Heart left ventricle (tissue), 16 donors: ENCODE data around the gene LYRM7. TPM values are rescaled to one million over a fixed set of nuclear protein-coding genes. Genes with fewer than 3 reads are reported as not detected.

Experiments used
- ATAC-seq, 4 donors: fragments of 200-7000 bp; cut with Tn5 transposase; one replicate each; pipeline ENCODE4 v1.9.1; 2020 to 2022; ENCODE audit warnings: moderate library complexity in 4 of 4, mild to moderate bottlenecking in 3 of 4, moderate number of reproducible peaks in 1 of 4
- DNase-seq, 5 donors: peaks; one replicate each; pipeline ENCODE4 v3.0.0-alpha.2; 2020
- H3K27ac ChIP-seq, 12 donors: fragments of 200-600 bp; sonication (generic) in 4 of 12; one replicate each; pipeline versions ENCODE4 v1.5.0 to v1.8.0; 2016 to 2022; ENCODE audit warnings: mild to moderate bottlenecking in 2 of 12
- H3K27me3 ChIP-seq, 9 donors: fragments of 200-600 bp; sonication (generic) in 2 of 9; one replicate each; pipeline versions ENCODE4 v1.5.1 to v1.8.0; 2016 to 2022; ENCODE audit warnings: mild to moderate bottlenecking in 3 of 9
- H3K36me3 ChIP-seq, 9 donors: fragments of 200-600 bp; sonication (generic) in 2 of 9; one replicate each; pipeline versions ENCODE4 v1.5.0 to v1.8.0; 2018 to 2022; ENCODE audit warnings: mild to moderate bottlenecking in 2 of 9
- H3K4me1 ChIP-seq, 12 donors: fragments of 200-600 bp; sonication (generic) in 4 of 12; one replicate each; pipeline versions ENCODE4 v1.5.0 to v1.8.0; 2016 to 2022; ENCODE audit warnings: mild to moderate bottlenecking in 3 of 12
- H3K4me3 ChIP-seq, 12 donors: fragments of 200-600 bp; sonication (generic) in 4 of 12; one replicate each; pipeline versions ENCODE4 v1.5.0 to v1.8.0; 2017 to 2022; ENCODE audit warnings: mild to moderate bottlenecking in 9 of 12, moderate library complexity in 4 of 12
- H3K9me3 ChIP-seq, 12 donors: fragments of 200-600 bp; sonication (generic) in 4 of 12; one replicate each; pipeline versions ENCODE4 v1.5.0 to v1.8.0; 2016 to 2022; ENCODE audit warnings: mild to moderate bottlenecking in 1 of 12
- CTCF ChIP-seq, 12 donors: fragments of 200-600 bp; sonication (generic) in 4 of 12; IDR thresholded peaks; one replicate each; pipeline versions ENCODE4 v1.5.0 to v1.8.0; 2018 to 2022; ENCODE audit warnings: antibody characterized with exemption in 12 of 12, mild to moderate bottlenecking in 5 of 12
- POLR2A ChIP-seq, 2 donors: fragments of 450-650 bp; IDR thresholded peaks; one replicate each; pipeline ENCODE4 v1.6.1; 2017; ENCODE audit warnings: antibody characterized with exemption in 2 of 2, mild to moderate bottlenecking in 2 of 2, moderate library complexity in 2 of 2
- whole genome bisulfite sequencing, 4 donors: extraction: QIAGEN DNeasy Blood & Tissue Kit in 2 of 4; methylation state at CpG; one replicate each; pipeline versions ENCODE4 v1.1.5 to v1.1.7; 2013 to 2018; 5-methylcytosine and 5-hydroxymethylcytosine counted together
- intact Hi-C, 10 donors: fragments of 100-400 bp; cut with DNase I; formaldehyde crosslinking; loops; one replicate each; pipeline versions ENCODE4 v1.11.1 to v1.14.2; 2022
- polyA plus RNA-seq, 2 donors: library from polyadenylated mRNA; stranded (reverse); fragments of 200-250 nt; gene quantifications; one replicate each; pipeline ENCODE4 v1.2.3, GENCODE V29; 2013
- total RNA-seq, 9 donors: library from RNA; depleted of rRNA in 2 of 9; stranded (reverse); fragments of >200 nt in 2 of 9; fragmentation: NEBNext Ultra II Directional in 3 of 9; extraction: Animal tissue kit (Norgen Biotek cat#: 25700) in 3 of 9; gene quantifications; one replicate each; pipeline versions ENCODE4 v1.1.0 to v1.2.4, GENCODE V29; 2016 to 2023
- donor health status: ischemic (EF 13 %, LVEDD 7.1; RV severe dilation, severe dysfunction).
- donor health status: healthy with polysubstance abuse.
- donor health status: DM: no; HTN: yes; CAD: no.
- donor health status: DM: no; HTN: no; CAD: no.
- donor health status: ischemic (EF 25% LVEDD 6.9; RV normal size, moderate dysfunction).
- donor health status: ischemic (EF 25% LVEDD 5.7; RV mildly dilated, moderate dysfunction).
- donor health status: healthy.
- donor health status: DM: yes; HTN: yes; CAD: no.
- donor health status: ischemic (EF 35%, LVEDD 5.7; RV mildly dilated, moderate dysfunction).
- donor health status: nonischemic (EF 11% LVEDD 7.7; RV severe dilation, severe dysfunction).
- donor health status: DM: yes; HTN: yes; CAD: no.
- donor health status: PGD.
- donor health status: ischemic (EF 29% LVEDD 5.4; RV normal size, mild dysfunction).
- donor health status: nonischemic (EF 23%, LVEDD 6.1; RV moderate dilation, normal function).

Gene LYRM7
- total and polyA plus RNA-seq, 11 donors, result 11.8 to 27.1 (median 20.0) TPM

- Histone ChIP-seq H3K36me3 (peaks cover 0 to 11% (median 0%) of the 10 kb centered on the region in 9 donors), H3K27me3 (no peaks in the 10 kb centered on the region), H3K27ac (no peak overlapping the region), H3K4me1 (peaks cover 0 to 19% (median 0%) of the 10 kb centered on the region in 12 donors), H3K4me3 (no peak overlapping the region), H3K9me3 (no peaks in the 10 kb centered on the region)
- ATAC-seq (no peak), DNase-seq (no peak)
- intact Hi-C loops, result no loop called here
- no peak for TF ChIP-seq CTCF (IDR thresholded peaks at IDR 0.05)
- no peak for TF ChIP-seq POLR2A (IDR thresholded peaks at IDR 0.05)
- WGBS, 4 donors, result 55 to 72% (median 57%) methylated on average over 1 of the region's 1 CpG
Measured at GRCh38 chr5:131206772-131207171, 36.0 kb downstream of the LYRM7 start.

GRCh38 chr5:131209175-131209505, 38.4 kb downstream of the LYRM7 start:
- TF ChIP-seq CTCF (IDR thresholded peaks at IDR 0.05), result no peak
- TF ChIP-seq POLR2A (IDR thresholded peaks at IDR 0.05), result no peak
- intact Hi-C loops, result no loop called here
- ATAC-seq (no peak), DNase-seq (no peak)
- WGBS, 4 donors, result 67 to 88% (median 76%) methylated on average over 1 of the region's 1 CpG
- peak overlapping the region in 1 of 12 donors; percentile 77 for H3K27ac ChIP-seq
- no peaks in the 10 kb centered on the region for H3K27me3 ChIP-seq
- H3K9me3 ChIP-seq, result no peaks in the 10 kb centered on the region
- H3K36me3 ChIP-seq, result no peaks in the 10 kb centered on the region
- H3K4me3 ChIP-seq, result no peak overlapping the region
- H3K4me1 ChIP-seq, result peaks cover 0 to 23% (median 0%) of the 10 kb centered on the region in 12 donors

- DNase-seq (no peak), ATAC-seq (peak in 2 of 4 donors; percentile 42 to 63)
- intact Hi-C loops, result no loop called here
- no peaks in the 10 kb centered on the region for H3K36me3 ChIP-seq
- peaks cover 0 to 23% (median 0%) of the 10 kb centered on the region in 12 donors for H3K4me1 ChIP-seq
- H3K27ac ChIP-seq, result peak overlapping the region in 1 of 12 donors; percentile 77
- no peaks in the 10 kb centered on the region for H3K27me3 ChIP-seq
- H3K9me3 ChIP-seq, result no peaks in the 10 kb centered on the region
- WGBS, 4 donors, result 42 to 64% (median 48%) methylated on average over 6 of the region's 6 CpGs
- TF ChIP-seq POLR2A (IDR thresholded peaks at IDR 0.05), result no peak
- TF ChIP-seq CTCF (IDR thresholded peaks at IDR 0.05), result no peak
- no peak overlapping the region for H3K4me3 ChIP-seq
Measured at GRCh38 chr5:131209506-131210150, 38.9 kb downstream of the LYRM7 start.

GRCh38 chr5:131210151-131210510, 39.4 kb downstream of the LYRM7 start:
- H3K4me3 ChIP-seq, result no peak overlapping the region
- peak overlapping the region in 1 of 12 donors; percentile 77 for H3K27ac ChIP-seq
- peaks cover 0 to 23% (median 0%) of the 10 kb centered on the region in 12 donors for H3K4me1 ChIP-seq
- ATAC-seq, result no peak
- no peaks in the 10 kb centered on the region for H3K9me3 ChIP-seq
- TF ChIP-seq CTCF (IDR thresholded peaks at IDR 0.05), result no peak
- TF ChIP-seq POLR2A (IDR thresholded peaks at IDR 0.05), result no peak
- intact Hi-C loops, result no loop called here
- no peak for DNase-seq
- H3K27me3 ChIP-seq, result no peaks in the 10 kb centered on the region
- H3K36me3 ChIP-seq, result no peaks in the 10 kb centered on the region
